H1 (cell line): ENCODE results near the gene SPTB. TPM values are rescaled to one million over a fixed set of nuclear protein-coding genes. Genes with fewer than 3 reads are reported as not detected.

Experiments
- CHD2 ChIP-seq: IDR thresholded peaks from 2 replicates; pipeline ENCODE4 v1.6.1; 2012; ENCODE audit warnings: low read length, improper control_type of control experiment
- CTCF ChIP-seq, 3 experiments: IDR thresholded peaks; 1 replicate in 2 of 3; 2 replicates in 1 of 3; pipeline versions ENCODE4 v1.5.1 to v1.6.1; 2011; ENCODE audit warnings: low read length in 3 of 3, mild to moderate bottlenecking in 3 of 3, inconsistent platforms in 2 of 3, low read depth in 1 of 3, moderate library complexity in 1 of 3; ENCODE audit not compliant: insufficient read depth in 1 of 3; ENCODE audit errors: control extremely low read depth in 1 of 3
- KDM1A ChIP-seq: fragments of 200-600, 300-600 bp; sonication (generic); IDR thresholded peaks from 2 replicates; pipeline ENCODE4 v1.7.1; 2016; ENCODE audit warnings: mild to moderate bottlenecking, low read length, borderline replicate concordance
- SIRT6 ChIP-seq: IDR thresholded peaks from one replicate; pipeline ENCODE4 v1.7.1; 2012; ENCODE audit warnings: low read length, inconsistent platforms
- SIX5 ChIP-seq: IDR thresholded peaks from 2 replicates; pipeline ENCODE4 v1.6.1; 2011; ENCODE audit warnings: mild to moderate bottlenecking, low read depth, low read length
- SP4 ChIP-seq: IDR thresholded peaks from 2 replicates; pipeline ENCODE4 v1.6.1; 2012; ENCODE audit warnings: low read length, inconsistent platforms
- TBP ChIP-seq: IDR thresholded peaks from 2 replicates; pipeline ENCODE4 v1.6.1; 2011; ENCODE audit warnings: low read depth, low read length, improper control_type of control experiment
- polyA plus RNA-seq, 7 experiments: library from polyadenylated mRNA; depleted of rRNA in 3 of 7; stranded (reverse) in 5 of 7; unstranded in 2 of 7; fragments of >200 nt in 5 of 7; fragments of 200-250 nt in 2 of 7; gene quantifications; 1 replicate in 5 of 7; 2 replicates in 1 of 7; 4 replicates in 1 of 7; pipeline versions ENCODE4 v1.2.1 to v1.2.3, GENCODE V29; 2011 to 2013; ENCODE audit warnings: missing spikeins in 2 of 7, mixed read lengths in 2 of 7
- total RNA-seq: library from RNA; stranded (reverse); fragmentation: NEBNext Ultra II Directional; extraction: Animal tissue kit (Norgen Biotek cat#: 25700); gene quantifications from 2 replicates; pipeline ENCODE4 v1.2.1, GENCODE V29; 2021

SPTB gene
- total and polyA plus RNA-seq, 2 of the 8 experiments (the other 6 are each of a cell fraction or from before 2014, with no cell fraction given) = 0.30 to 2.4 TPM

GRCh38 chr14:64831419-64831818 is 48.3 kb downstream of the SPTB start (continued):
- TF ChIP-seq CTCF (IDR thresholded peaks at IDR 0.05; ENCODE audit: control extremely low read depth in 1 of 3, insufficient read depth in 1 of 3, low read depth in 1 of 3, low read length in 3 of 3) (no peak), CHD2 (no peak), SP4 (no peak), SIX5 (no peak), SIRT6 (no peak), KDM1A (no peak), TBP (no peak)
